CD4-positive, alpha-beta T cell (primary cell): ENCODE results near the gene MAGI1. TPM values are rescaled to one million over a fixed set of nuclear protein-coding genes. Genes with fewer than 3 reads are reported as not detected.
A peak's percentile ranks its signal among the peaks of the same experiment; 100 is the strongest.

Experiments used
- ATAC-seq: fragments of 200-7000 bp; cut with Tn5 transposase; one replicate; pipeline ENCODE4 v1.10.0; 2022; ENCODE audit warnings: mild to moderate bottlenecking; ENCODE audit not compliant: poor library complexity
- CTCF ChIA-PET: fragments of 350-600 bp; sonication (Branson Sonifier 250); formaldehyde crosslinking; loops from one replicate; lab custom pipeline; 2021; ENCODE audit warnings: antibody characterized with exemption, inconsistent platforms; lab: Charles Lee
- POLR2A ChIA-PET: fragments of 350-600 bp; sonication (Branson Sonifier 250); formaldehyde crosslinking; loops from one replicate; lab custom pipeline; 2021; ENCODE audit warnings: antibody characterized with exemption, inconsistent platforms; lab: Charles Lee
- DNase-seq, 14 experiments: peaks; one replicate each; pipeline ENCODE4 v3.0.0-alpha.2; 2013 to 2020; ENCODE audit warnings: mixed read lengths in 2 of 14
- H3K27ac ChIP-seq, 2 donors: one replicate each; pipeline versions ENCODE4 v1.5.1 to v1.7.0; 2013; ENCODE audit warnings: low read length in 2 of 2, low read depth in 1 of 2, mild to moderate bottlenecking in 1 of 2
- H3K27me3 ChIP-seq, 2 experiments: 1 replicate in 1 of 2; 2 replicates in 1 of 2; pipeline versions ENCODE4 v1.6.1 to v1.7.0; 2013; ENCODE audit warnings: low read length in 2 of 2, control low read depth in 1 of 2, mild to moderate bottlenecking in 1 of 2, moderate library complexity in 1 of 2; ENCODE audit not compliant: insufficient read depth in 2 of 2, control insufficient read depth in 1 of 2
- H3K36me3 ChIP-seq: one replicate; pipeline ENCODE4 v1.6.1; 2013; ENCODE audit warnings: low read length, control low read depth; ENCODE audit not compliant: insufficient read depth
- H3K4me1 ChIP-seq: one replicate; pipeline ENCODE4 v1.6.1; 2013; ENCODE audit warnings: low read length, control low read depth; ENCODE audit not compliant: insufficient read depth
- H3K4me3 ChIP-seq: one replicate; pipeline ENCODE4 v1.5.1; 2013; ENCODE audit warnings: mild to moderate bottlenecking, low read length, moderate library complexity
- H3K9me3 ChIP-seq, 2 experiments: 1 replicate in 1 of 2; 2 replicates in 1 of 2; pipeline versions ENCODE4 v1.6.1 to v1.7.0; 2013; ENCODE audit warnings: low read length in 2 of 2, mild to moderate bottlenecking in 2 of 2, control low read depth in 1 of 2, moderate library complexity in 1 of 2; ENCODE audit not compliant: control insufficient read depth in 1 of 2, insufficient read depth in 1 of 2
- H3K27ac Mint-ChIP-seq: one replicate; pipeline ENCODE4 v1.8.0; 2020; ENCODE audit warnings: mixed read lengths
- H3K27me3 Mint-ChIP-seq: one replicate; pipeline ENCODE4 v1.8.0; 2021; ENCODE audit warnings: mixed read lengths
- H3K36me3 Mint-ChIP-seq: one replicate; pipeline ENCODE4 v1.8.0; 2021; ENCODE audit warnings: low read depth, mixed read lengths
- H3K4me1 Mint-ChIP-seq: one replicate; pipeline ENCODE4 v1.8.0; 2021; ENCODE audit warnings: low read depth, mixed read lengths
- H3K4me3 Mint-ChIP-seq: one replicate; pipeline ENCODE4 v1.8.0; 2020; ENCODE audit warnings: mild to moderate bottlenecking, mixed read lengths
- H3K9me3 Mint-ChIP-seq: one replicate; pipeline ENCODE4 v1.8.0; 2020; ENCODE audit warnings: mixed read lengths
- CTCF ChIP-seq: fragments of 200-600 bp; IDR thresholded peaks from one replicate; pipeline ENCODE4 v1.8.0; 2022; ENCODE audit warnings: antibody characterized with exemption, mild to moderate bottlenecking
- intact Hi-C, 2 experiments: fragments of 100-400 bp; cut with DNase I in 1 of 2; cut with micrococcal nuclease in 1 of 2; formaldehyde crosslinking; loops; one replicate each; pipeline versions ENCODE4 v1.15.1 to v1.9.0; 2023 to 2025; cut with DNase I, micrococcal nuclease
- total RNA-seq, 174 experiments: library from RNA in 2 of 174; stranded (reverse) in 2 of 174; gene quantifications; one replicate each; pipeline ENCODE4 v1.2.3 and lab custom pipeline; 2021 to 2026

The MAGI1 gene
- total RNA-seq, 2 experiments from 2014 or later: not detected

DNA sequence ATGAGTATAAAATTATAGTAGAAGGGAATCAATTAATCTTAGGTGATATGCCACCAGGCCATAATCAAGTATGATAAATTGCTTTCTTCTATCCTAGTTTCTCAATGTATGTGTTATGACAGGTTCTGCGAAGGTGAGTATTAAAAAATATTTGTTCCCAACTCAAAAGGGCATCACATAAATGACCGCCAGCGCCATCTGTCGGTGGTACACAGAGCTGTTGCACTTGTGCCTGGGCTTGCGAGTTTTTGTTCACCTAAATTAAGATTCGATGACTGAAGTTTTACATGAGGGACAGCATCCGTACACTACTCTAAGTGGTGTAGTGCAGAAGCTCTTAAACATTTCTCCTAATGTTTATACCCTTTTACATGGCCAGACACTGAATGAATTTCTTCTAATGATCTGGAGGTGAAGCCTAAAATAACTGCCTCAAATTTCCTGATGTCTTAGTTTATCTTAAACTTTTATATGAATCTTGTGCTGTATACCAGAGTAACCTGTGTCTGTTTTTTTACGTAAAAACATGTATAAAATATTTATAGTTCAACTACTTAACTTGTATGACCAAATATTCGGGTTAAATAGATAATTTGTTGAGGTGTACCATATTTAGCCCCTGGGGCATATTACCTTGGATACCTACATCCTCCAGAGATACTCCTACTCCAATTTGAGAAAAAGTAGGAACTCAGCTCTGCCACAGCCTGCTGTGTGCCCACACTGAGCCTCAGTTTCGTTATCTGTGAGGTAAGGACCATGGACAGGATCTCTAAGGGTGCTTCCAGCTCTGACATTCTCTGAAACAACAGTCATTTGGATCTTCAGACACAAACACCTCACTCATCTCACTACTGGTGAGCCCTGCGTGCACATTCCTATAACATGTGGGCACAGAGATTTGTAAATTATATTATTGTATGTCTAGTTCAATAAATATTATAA lies 365.6 kb downstream of the MAGI1 start:
- intact Hi-C loops: no loop called here
- Mint-ChIP-seq H3K4me1 (no peaks in the 10 kb centered on the region), H3K9me3 (no peaks in the 10 kb centered on the region), H3K27ac (no peak overlapping the region), H3K27me3 (no peaks in the 10 kb centered on the region), H3K4me3 (no peak overlapping the region), H3K36me3 (no peaks in the 10 kb centered on the region)
- Histone ChIP-seq H3K36me3 (no peaks in the 10 kb centered on the region), H3K27ac (no peak overlapping the region), H3K27me3 (no peaks in the 10 kb centered on the region), H3K9me3 (no peaks in the 10 kb centered on the region), H3K4me1 (no peaks in the 10 kb centered on the region), H3K4me3 (no peak overlapping the region)
- DNase-seq (peak in 1 of 14 experiments; percentile 10), ATAC-seq (no peak)
- TF ChIP-seq CTCF: no peak
- CTCF ChIA-PET: no interaction called here
- POLR2A ChIA-PET: no interaction called here

DNA sequence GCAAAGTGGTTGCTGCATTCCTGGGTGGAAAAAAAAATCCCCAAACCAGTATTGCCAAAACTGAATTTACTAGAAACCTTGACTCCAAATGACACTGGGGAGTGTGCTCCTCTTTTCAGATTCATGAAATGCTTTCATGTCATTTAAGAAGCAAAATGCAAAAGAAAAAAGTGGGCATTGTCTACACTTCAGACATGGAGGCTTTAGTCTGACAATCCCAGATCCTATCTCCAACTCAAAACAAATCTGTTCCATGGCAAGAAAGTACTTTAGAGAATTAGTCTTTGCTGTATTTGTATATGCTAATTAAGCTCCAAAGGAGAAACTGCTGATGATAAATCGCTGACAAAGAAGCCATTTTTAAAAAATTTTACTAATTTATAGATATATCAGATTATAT lies 366.7 kb downstream of the MAGI1 start:
- peaks cover 0 to 4% of the 10 kb centered on the region in 2 experiments for H3K9me3 ChIP-seq
- ChIA-PET POLR2A (no interaction called here), CTCF (no interaction called here)
- H3K4me3 ChIP-seq: no peak overlapping the region
- H3K36me3 ChIP-seq: no peaks in the 10 kb centered on the region
- no peak for DNase-seq
- H3K4me1 ChIP-seq: no peaks in the 10 kb centered on the region
- TF ChIP-seq CTCF: no peak
- Mint-ChIP-seq H3K36me3 (no peaks in the 10 kb centered on the region), H3K9me3 (no peaks in the 10 kb centered on the region), H3K4me1 (no peaks in the 10 kb centered on the region), H3K27ac (no peak overlapping the region), H3K27me3 (no peaks in the 10 kb centered on the region), H3K4me3 (no peak overlapping the region)
- no peaks in the 10 kb centered on the region for H3K27me3 ChIP-seq
- no peak overlapping the region for H3K27ac ChIP-seq
- ATAC-seq: no peak
- intact Hi-C loops: no loop called here

DNA sequence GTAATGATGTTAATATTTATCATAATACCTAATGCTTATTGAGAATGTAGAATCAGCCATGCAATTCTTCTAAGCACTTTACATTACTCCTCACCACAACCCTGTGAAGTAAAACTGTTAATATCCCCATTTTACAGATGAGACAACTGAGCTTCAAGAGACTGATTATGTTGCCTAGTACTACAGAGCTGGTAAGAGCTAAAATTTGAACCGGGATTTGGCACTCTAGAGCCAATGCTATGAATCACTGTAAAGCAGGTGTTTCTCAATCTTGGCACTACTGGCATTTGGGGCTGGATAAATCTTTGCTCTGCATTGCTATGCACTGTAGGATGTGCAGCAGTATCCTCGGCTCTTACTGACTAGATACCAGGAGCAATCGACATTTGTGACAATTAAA lies 367.7 kb downstream of the MAGI1 start:
- H3K9me3 ChIP-seq: peaks cover 0 to 4% of the 10 kb centered on the region in 2 experiments
- POLR2A ChIA-PET: no interaction called here
- Mint-ChIP-seq H3K36me3 (no peaks in the 10 kb centered on the region), H3K9me3 (no peaks in the 10 kb centered on the region), H3K27ac (no peak overlapping the region), H3K4me3 (no peak overlapping the region), H3K4me1 (no peaks in the 10 kb centered on the region), H3K27me3 (no peaks in the 10 kb centered on the region)
- H3K27me3 ChIP-seq: no peaks in the 10 kb centered on the region
- DNase-seq (no peak), ATAC-seq (no peak)
- CTCF ChIA-PET: no interaction called here
- no peak for TF ChIP-seq CTCF
- no peak overlapping the region for H3K4me3 ChIP-seq
- H3K4me1 ChIP-seq: no peaks in the 10 kb centered on the region
- intact Hi-C loops: no loop called here
- H3K36me3 ChIP-seq: no peaks in the 10 kb centered on the region
- H3K27ac ChIP-seq: no peak overlapping the region
